OCI-LY7 (cell line): Measurements from ENCODE around the gene CSNK2A1. TPM values are rescaled to one million over a fixed set of nuclear protein-coding genes. Genes with fewer than 3 reads are reported as not detected.

Experiments
- BruUV-seq: library from RNA; stranded (reverse); fragments of 400-500 nt; replicated peaks from 2 replicates; lab custom pipeline; 2021; lab: Mats Ljungman, UMichigan
- CTCF ChIA-PET: fragments of 300-600 bp; sonication (Branson Sonifier 250); formaldehyde crosslinking; loops from one replicate; lab custom pipeline; 2022; ENCODE audit warnings: antibody characterized with exemption; ENCODE audit not compliant: unreplicated experiment; lab: Charles Lee
- POLR2A ChIA-PET: fragments of 300-600 bp; sonication (Branson Sonifier 250); formaldehyde crosslinking; loops from one replicate; lab custom pipeline; 2022; ENCODE audit warnings: antibody characterized with exemption; lab: Charles Lee
- DNase-seq: peaks from one replicate; pipeline ENCODE4 v3.0.0-alpha.2; 2015; ENCODE audit warnings: low spot score
- H2AFZ ChIP-seq: fragments of 200-600 bp; sonication (generic), shearing (Covaris generic); 2 replicates; pipeline ENCODE4 v1.6.1; 2014; ENCODE audit warnings: mild to moderate bottlenecking, antibody characterized with exemption, low read length, moderate library complexity
- H3K27ac ChIP-seq: fragments of 200-600 bp; sonication (generic); 2 replicates; pipeline ENCODE4 v1.5.1; 2014; ENCODE audit warnings: mixed run types, low read depth, mild to moderate bottlenecking, moderate library complexity, low read length, inconsistent platforms; ENCODE audit not compliant: poor library complexity, severe bottlenecking
- H3K36me3 ChIP-seq: fragments of 200-600 bp; sonication (generic); 2 replicates; pipeline ENCODE4 v1.6.1; 2014; ENCODE audit warnings: mild to moderate bottlenecking, antibody characterized with exemption, low read length, moderate library complexity, mixed read lengths; ENCODE audit not compliant: insufficient read depth
- H3K4me1 ChIP-seq: fragments of 200-600 bp; sonication (generic); 2 replicates; pipeline ENCODE4 v1.5.1; 2014; ENCODE audit warnings: mild to moderate bottlenecking, low read length; ENCODE audit not compliant: insufficient read depth, poor library complexity, severe bottlenecking
- H3K4me2 ChIP-seq: fragments of 200-600 bp; sonication (generic); 2 replicates; pipeline ENCODE4 v1.6.1; 2014; ENCODE audit warnings: mild to moderate bottlenecking, low read length
- H3K4me3 ChIP-seq: fragments of 200-600 bp; sonication (generic); 2 replicates; pipeline ENCODE4 v1.5.1; 2014; ENCODE audit warnings: mild to moderate bottlenecking, low read depth, low read length; ENCODE audit not compliant: poor library complexity, severe bottlenecking
- H3K79me2 ChIP-seq: fragments of 200-600 bp; sonication (generic); 2 replicates; pipeline ENCODE4 v1.6.1; 2016; ENCODE audit warnings: low read depth, mild to moderate bottlenecking, low read length, moderate library complexity, mixed read lengths; ENCODE audit not compliant: insufficient read depth
- H3K9me2 ChIP-seq: fragments of 200-600 bp; sonication (generic); 2 replicates; pipeline ENCODE4 v1.6.1; 2016; ENCODE audit warnings: mild to moderate bottlenecking, low read length, mixed read lengths; ENCODE audit not compliant: insufficient read depth
- H3K9me3 ChIP-seq: fragments of 200-600 bp; sonication (generic); 2 replicates; pipeline ENCODE4 v1.6.1; 2014; ENCODE audit warnings: mild to moderate bottlenecking, mixed run types, low read length, mixed read lengths
- H4K20me1 ChIP-seq: fragments of 200-600 bp; sonication (generic); 2 replicates; pipeline ENCODE4 v1.6.1; 2014; ENCODE audit warnings: mild to moderate bottlenecking, antibody characterized with exemption, low read length, moderate library complexity, mixed read lengths; ENCODE audit not compliant: insufficient read depth
- CTCF ChIP-seq: fragments of 200-600 bp; sonication (generic); conservative IDR thresholded peaks from 2 replicates; pipeline ENCODE4 v1.5.1; 2014; ENCODE audit warnings: mild to moderate bottlenecking, antibody characterized with exemption, low read length, moderate library complexity, mixed read lengths
- EZH2phosphoT487 ChIP-seq: fragments of 200-600 bp; sonication (generic); IDR thresholded peaks from 2 replicates; pipeline ENCODE4 v1.6.1; 2018; ENCODE audit warnings: low read depth, borderline replicate concordance, mild to moderate bottlenecking, mixed run types, antibody characterized with exemption, low read length, moderate library complexity, mixed read lengths
- intact Hi-C: fragments of 100-400 bp; cut with micrococcal nuclease; formaldehyde crosslinking; loops from one replicate; pipeline ENCODE4 v1.10.0; 2022; ENCODE audit not compliant: unreplicated experiment
- total RNA-seq, 2 experiments: library from RNA; depleted of rRNA in 1 of 2; stranded (reverse); fragments of >200 nt in 1 of 2; shearing (Covaris generic) in 1 of 2; gene quantifications; 2 replicates each; pipeline ENCODE4 v1.2.3, GENCODE V29; 2014 to 2022

The CSNK2A1 gene
- total RNA-seq, 2 experiments from 2014 or later = 90.8 to 164 TPM

DNA sequence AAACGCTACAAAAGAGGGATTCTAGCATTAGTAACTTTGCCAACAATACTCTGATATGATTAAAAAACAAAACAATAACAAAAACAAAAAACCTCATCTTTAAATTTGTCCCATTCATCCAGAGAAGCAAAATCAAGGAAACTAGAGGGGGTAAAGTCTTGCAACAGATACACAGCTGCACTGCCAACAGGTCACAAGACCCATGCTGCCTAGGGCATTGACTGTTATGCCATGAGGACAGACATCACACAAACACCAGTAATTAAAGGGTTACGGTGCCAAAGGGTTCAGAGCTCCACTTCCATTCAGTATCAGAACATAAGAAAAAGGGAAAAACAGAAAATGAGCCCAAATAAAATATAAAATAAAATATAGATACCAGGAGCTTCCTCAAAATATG, 82.9 kb downstream of the CSNK2A1 start:
- intact Hi-C loops = no loop called here
- H3K27ac ChIP-seq = no peak overlapping the region
- H3K36me3 ChIP-seq = 0 out of 2 replicates have a peak, but pooled peaks cover 3% of the 10 kb centered on the region
- peak overlapping the region; percentile 85 for H3K4me3 ChIP-seq
- peak overlapping the region; percentile 79 for H3K4me2 ChIP-seq
- no TSS peak for BruUV-seq
- TF ChIP-seq CTCF = no peak
- TF ChIP-seq EZH2phosphoT487 = no peak
- peaks cover 25% of the 10 kb centered on the region for H3K4me1 ChIP-seq
- H4K20me1 ChIP-seq = peaks cover 11% of the 10 kb centered on the region; the same call in 1 of the 2 replicates
- ChIA-PET CTCF (no interaction called here), POLR2A (interaction anchor here (0.8 kb wide), 1 partner anchor 23 kb away, joined by 3 read pairs; no protein-coding TSS in a partner anchor)
- H2AFZ ChIP-seq = no peak overlapping the region
- H3K9me2 ChIP-seq = no peaks in the 10 kb centered on the region
- no peak for DNase-seq
- peaks cover 55% of the 10 kb centered on the region for H3K79me2 ChIP-seq
- no peaks in the 10 kb centered on the region for H3K9me3 ChIP-seq

DNA sequence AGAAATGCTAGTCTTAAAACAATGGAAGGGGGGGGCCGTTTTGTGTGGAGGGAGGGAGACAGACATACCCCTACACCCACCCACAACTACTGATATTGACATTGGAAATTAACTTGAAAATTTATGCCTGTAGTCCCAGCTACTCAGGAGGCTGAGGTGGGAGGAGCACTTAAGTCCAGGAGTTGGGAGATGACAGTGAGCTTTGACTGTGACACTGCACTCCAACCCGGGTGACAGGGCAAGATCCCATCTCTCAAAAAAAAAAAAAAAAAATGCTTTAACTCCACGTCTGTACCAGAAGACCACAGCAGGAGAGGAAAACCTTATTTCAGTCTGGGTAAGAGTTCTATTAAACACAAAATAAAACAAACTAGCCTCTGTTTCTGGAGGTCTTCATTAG, 83.4 kb downstream of the CSNK2A1 start:
- Histone ChIP-seq H3K9me2 (no peaks in the 10 kb centered on the region), H3K4me2 (peak overlapping the region; percentile 79), H3K4me1 (peaks cover 25% of the 10 kb centered on the region), H3K4me3 (peak overlapping the region; percentile 85), H2AFZ (no peak overlapping the region), H3K36me3 (0 out of 2 replicates have a peak, but pooled peaks cover 3% of the 10 kb centered on the region), H4K20me1 (peaks cover 11% of the 10 kb centered on the region; the same call in 1 of the 2 replicates), H3K9me3 (no peaks in the 10 kb centered on the region), H3K27ac (no peak overlapping the region), H3K79me2 (peaks cover 55% of the 10 kb centered on the region)
- TF ChIP-seq CTCF (no peak), EZH2phosphoT487 (no peak)
- DNase-seq = no peak
- intact Hi-C loops = no loop called here
- ChIA-PET CTCF (interaction anchor here (0.7 kb wide), 1 partner anchor 85 kb away, joined by 3 read pairs; no protein-coding TSS in a partner anchor), POLR2A (interaction anchor here (0.8 kb wide), 1 partner anchor 22 kb away, joined by 3 read pairs; no protein-coding TSS in a partner anchor)
- BruUV-seq = no TSS peak

GRCh38 chr20:458776-459175, 84.8 kb downstream of the CSNK2A1 start:
- Histone ChIP-seq H3K27ac (no peak overlapping the region), H2AFZ (no peak overlapping the region), H3K36me3 (0 out of 2 replicates have a peak, but pooled peaks cover 3% of the 10 kb centered on the region), H3K9me3 (no peaks in the 10 kb centered on the region), H3K9me2 (no peaks in the 10 kb centered on the region), H3K4me2 (no peak overlapping the region), H4K20me1 (peaks cover 11% of the 10 kb centered on the region; the same call in 1 of the 2 replicates), H3K4me3 (no peak overlapping the region), H3K4me1 (peaks cover 25% of the 10 kb centered on the region), H3K79me2 (peaks cover 55% of the 10 kb centered on the region)
- DNase-seq = no peak
- no TSS peak for BruUV-seq
- intact Hi-C loops = no loop called here
- CTCF ChIA-PET = no interaction called here
- TF ChIP-seq CTCF (no peak), EZH2phosphoT487 (no peak)
- POLR2A ChIA-PET = no interaction called here
